NCI-H2196 treated with DMSO at 0.1 percent for 48 hours (cell line): ENCODE results near the gene AHSG.
"Not testable (repeated sequence)": the region's sequence is repeated elsewhere in the genome, so short reads cannot be mapped to it uniquely, and the experiment has no call there.

Experiments
- DNase-seq: peaks from one replicate; lab custom pipeline; 2025; ENCODE audit not compliant: unreplicated experiment; lab: John Stamatoyannopoulos, UW

The AHSG gene

DNA sequence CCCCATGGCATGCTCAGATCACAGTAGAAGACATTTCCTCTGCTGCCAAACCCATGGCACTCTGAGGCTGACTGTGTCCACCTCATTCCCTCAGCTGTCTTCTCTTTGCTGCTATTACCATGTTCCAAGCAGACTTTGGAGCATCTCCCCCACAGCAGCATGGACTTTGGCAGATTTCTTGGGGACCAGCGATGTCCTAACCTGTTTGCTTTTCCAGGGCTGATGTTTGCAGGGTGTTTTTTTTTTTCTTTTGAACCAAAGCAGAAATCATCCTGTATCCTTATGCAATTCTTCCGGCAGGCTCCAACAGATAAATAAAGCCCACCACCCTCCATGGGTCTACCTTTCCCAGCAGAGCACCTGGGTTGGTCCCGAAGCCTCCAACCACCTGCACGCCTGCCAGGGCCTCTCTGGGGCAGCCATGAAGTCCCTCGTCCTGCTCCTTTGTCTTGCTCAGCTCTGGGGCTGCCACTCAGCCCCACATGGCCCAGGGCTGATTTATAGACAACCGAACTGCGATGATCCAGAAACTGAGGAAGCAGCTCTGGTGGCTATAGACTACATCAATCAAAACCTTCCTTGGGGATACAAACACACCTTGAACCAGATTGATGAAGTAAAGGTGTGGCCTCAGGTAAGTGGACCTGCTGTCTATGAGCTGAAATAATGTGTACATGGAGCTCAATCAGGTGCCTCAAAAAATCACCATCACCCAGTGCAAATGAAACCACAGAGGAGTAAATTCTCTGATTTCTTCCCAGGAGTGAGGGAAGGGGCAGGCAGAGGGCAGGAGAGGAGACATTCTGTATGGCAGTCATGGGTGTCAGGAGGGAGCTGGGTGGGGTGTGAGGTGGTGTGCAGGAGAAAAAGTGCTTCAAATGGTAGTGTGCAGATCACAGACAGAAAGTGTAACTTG lies at the start of gene AHSG:
AHSG (plus strand) TSS at position 340 of the 916 bp plus-strand sequence; CDS start at position 422, 82 bp downstream.
- no peak for DNase-seq

DNA sequence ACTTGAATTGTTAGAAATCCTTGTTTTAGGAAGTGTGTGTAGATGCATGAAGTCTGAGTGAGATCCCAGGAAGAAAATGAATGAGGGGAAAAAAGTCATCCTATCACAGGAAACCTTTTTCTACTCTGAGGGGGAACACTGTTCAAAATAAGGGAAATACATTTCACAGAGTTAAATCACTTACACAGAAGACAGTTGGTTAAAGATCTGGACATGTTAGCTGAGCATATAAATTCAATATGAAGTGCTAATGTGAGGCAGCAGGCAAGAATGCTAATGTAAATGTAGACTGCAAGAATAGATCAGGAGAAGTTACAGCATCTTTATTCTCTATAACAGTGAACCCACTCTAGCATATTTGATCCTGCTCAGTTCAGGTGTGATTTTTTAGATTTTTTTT lies 48.3 kb upstream of the AHSG start:
- DNase-seq: no peak

GRCh38 chr3:186566772-186567071 lies 46.1 kb upstream of the AHSG start:
- no peak for DNase-seq

DNA sequence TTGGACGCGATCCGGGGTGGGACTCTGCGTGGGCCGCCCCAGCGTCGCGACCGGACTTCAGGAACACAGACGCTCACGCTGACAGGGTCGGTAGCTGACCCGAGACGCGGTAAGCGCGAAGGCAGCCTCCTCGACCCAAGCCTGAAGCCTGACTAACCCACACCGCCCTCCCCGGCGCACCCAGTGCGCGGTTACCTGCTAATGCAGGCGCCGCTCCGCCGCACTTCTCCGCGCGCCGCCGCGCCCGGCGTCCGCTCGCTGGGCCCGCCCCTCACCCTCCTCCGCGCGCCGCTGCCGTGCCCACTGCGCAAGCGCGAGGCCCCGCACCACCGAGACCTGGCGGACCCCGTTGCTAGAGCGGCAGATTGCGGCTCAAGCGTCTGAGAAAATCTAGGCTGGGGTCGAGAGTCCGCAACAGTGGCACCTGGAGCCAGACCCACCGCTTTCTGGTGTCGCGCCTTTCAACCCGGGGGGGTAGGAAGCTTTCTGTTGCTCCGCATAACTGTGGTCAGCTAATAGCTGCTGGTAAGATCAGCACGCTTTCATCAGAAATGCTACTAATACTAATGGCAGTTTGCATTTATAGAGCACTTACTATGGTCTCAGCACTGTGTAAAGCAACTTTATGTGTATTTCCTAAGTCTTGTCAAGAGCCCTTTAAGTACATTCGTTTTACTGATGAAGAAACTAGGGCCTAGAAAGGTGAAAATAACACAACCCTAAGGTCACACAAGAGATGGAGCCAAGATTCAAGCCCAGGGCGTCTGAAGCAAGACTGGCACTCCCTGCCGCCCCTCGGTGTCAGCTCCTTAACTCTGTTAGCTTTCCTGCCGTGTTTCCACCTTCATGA lies 45.6 kb upstream of the AHSG start, which contains the start of gene TBCCD1:
TBCCD1 (minus strand) TSS at position 268 of the 850 bp plus-strand sequence. CDS start 3,010 bp downstream, outside the sequence.
- DNase-seq: peak; percentile 97

- DNase-seq: not testable (repeated sequence)
Measured at GRCh38 chr3:186569361-186569760, 43.5 kb upstream of the AHSG start.

- no peak for DNase-seq
Measured at GRCh38 chr3:186569779-186570095, 43.1 kb upstream of the AHSG start.

DNA sequence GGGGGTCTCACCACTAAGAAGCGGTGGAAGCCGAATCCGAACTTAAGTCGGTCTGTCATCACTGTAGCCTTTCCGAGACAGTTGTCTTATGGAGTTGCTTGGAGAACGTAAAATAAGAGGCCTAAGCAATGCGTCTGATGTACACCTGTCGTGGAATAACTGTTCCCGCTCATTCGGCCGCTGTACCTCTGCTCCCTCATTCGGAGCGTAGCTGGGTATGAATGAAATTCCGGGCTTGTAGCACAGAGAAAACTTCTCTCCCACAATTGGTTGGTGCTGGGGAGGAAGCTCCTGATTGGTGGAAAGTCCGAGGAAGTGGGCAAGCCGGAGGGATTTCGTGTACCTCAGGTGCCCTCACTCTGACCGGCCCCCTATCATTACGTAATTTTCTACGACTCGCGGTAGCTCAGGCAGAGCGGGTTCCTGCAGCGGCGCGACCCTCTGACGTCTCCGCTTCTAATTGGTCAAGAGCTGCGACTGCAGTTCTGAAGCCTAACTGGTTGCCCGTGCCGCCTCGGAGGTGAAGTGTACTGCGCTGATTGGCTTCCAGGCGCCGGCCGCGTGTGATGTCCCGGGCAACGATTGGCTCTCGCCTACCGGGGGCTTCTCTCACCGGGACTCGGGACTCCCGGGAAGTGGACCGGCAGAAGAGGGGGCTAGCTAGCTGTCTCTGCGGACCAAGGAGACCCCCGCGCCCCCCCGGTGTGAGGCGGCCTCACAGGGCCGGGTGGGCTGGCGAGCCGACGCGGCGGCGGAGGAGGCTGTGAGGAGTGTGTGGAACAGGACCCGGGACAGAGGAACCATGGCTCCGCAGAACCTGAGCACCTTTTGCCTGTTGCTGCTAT lies 42.5 kb upstream of the AHSG start, which contains the start of gene DNAJB11:
DNAJB11 (plus strand) TSS at position 625 of the 845 bp plus-strand sequence; CDS start at position 803, 178 bp downstream.
- DNase-seq: peak; percentile 100

DNA sequence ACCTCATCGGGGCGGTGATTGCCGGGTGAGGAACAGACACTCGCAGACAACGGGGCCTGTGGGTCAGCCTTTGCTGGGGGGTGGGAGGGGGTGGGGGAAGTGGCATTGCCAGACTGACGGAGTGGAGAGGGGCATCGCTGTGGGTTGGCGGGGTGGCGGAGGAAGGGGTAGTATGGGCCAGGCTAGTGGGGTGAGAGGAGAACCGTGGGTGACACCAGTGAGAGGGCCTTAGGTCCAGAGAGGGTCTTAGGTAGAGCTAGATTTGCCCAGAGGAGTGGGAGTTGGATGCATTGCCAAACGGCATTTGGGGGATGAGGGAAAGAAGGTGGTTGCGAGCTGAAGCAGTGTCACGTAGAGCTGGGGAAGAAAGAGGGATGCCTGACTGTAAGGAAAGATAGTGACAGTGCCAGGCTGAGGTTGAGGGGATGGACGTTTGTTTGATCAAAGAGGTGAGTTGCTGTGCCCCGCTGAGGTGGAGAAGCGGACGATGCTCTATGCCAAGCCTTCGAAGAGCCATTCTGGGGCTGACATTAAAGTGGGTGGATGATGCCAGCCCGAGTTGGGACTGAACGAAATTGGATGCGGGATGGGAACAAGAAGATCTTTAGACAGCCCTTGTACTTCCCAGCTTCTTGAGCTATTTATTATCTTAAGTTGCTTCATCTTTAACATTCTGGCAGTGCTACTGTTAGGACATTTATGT lies 41.8 kb upstream of the AHSG start:
- DNase-seq: no peak

- no peak for DNase-seq
Measured at GRCh38 chr3:186571644-186572013, 41.2 kb upstream of the AHSG start.

- no peak for DNase-seq
Measured at GRCh38 chr3:186577521-186577920, 35.3 kb upstream of the AHSG start.

GRCh38 chr3:186580785-186581184 lies 32.1 kb upstream of the AHSG start:
- no peak for DNase-seq

DNA sequence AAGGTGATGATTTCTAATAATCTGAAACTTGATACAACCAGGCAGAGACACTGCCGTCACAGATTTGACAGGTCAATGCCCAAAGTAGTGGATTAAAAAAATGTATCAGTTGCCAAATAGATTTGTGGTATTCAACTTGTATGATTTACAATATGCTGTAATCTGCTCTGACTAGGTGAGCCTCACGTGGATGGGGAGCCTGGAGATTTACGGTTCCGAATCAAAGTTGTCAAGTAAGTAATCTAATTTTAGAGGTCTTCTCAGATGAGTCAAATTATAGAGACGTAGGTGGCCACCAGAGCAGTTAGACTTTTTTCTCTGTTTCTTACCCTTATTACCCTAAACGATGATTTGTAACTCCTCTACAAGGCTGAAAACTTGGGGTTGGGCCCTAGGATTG lies 30.3 kb upstream of the AHSG start:
- no peak for DNase-seq

GRCh38 chr3:186583831-186584230 lies 29.0 kb upstream of the AHSG start:
- DNase-seq: no peak

DNA sequence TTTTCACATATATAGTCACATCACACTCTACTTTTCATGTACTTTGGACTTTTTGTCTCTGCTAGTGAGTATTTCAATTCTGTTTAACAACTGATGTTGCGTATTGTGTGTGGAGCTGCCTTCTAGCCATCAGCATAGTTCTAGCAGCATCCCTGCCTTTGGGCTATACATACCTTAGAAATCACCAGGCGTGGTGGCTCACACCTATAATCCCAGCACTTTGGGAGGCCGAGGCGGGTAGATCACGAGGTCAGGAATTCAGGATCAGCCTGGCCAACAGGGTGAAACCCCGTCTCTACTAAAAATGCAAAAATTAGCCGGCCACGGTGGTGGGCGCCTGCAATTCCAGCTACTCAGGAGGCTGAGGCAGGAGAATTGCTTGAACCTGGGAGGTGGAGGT lies 26.6 kb upstream of the AHSG start:
- not testable (repeated sequence) for DNase-seq

DNA sequence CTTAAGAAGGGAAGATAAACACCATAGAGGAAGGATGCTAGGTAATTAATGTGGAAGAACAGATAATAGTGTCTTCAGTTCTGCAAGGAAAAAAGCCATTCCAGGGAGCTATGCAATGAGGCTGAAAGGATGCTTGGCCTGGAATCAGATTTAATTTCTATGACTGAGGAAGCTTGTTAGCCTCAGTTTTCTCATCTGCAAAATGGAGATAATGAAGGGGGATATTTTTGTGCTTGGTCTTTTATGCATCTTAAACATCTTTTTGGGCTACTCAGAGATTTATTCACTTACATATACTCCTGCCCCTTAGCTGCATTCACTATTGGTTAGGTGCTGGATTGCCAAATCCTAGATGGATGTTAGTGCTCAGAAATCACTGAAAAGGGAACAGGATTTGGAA lies 25.7 kb upstream of the AHSG start:
- no peak for DNase-seq

DNA sequence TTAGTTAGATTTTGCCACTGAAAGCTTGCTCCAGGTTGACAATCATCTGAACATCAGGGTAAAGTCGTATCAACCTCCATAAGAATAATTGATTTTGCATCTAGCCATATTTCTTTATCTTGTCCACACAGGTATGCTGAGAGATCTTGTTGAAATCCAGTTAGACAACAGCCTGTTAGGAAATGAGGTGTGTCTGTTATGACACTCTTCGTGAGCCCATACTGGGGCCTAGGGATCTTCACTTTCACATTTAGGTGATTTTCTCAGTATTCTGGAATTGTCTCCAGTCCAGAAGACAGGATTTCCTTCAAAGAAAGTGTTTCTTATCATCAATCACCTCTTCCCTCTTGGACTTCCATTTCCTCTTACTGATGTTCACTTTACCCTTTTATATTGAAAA lies 24.2 kb upstream of the AHSG start:
- no peak for DNase-seq

GRCh38 chr3:186589121-186589520 lies 23.7 kb upstream of the AHSG start:
- DNase-seq: no peak

GRCh38 chr3:186589856-186590579 lies 22.8 kb upstream of the AHSG start:
- peak; percentile 55 for DNase-seq

DNA sequence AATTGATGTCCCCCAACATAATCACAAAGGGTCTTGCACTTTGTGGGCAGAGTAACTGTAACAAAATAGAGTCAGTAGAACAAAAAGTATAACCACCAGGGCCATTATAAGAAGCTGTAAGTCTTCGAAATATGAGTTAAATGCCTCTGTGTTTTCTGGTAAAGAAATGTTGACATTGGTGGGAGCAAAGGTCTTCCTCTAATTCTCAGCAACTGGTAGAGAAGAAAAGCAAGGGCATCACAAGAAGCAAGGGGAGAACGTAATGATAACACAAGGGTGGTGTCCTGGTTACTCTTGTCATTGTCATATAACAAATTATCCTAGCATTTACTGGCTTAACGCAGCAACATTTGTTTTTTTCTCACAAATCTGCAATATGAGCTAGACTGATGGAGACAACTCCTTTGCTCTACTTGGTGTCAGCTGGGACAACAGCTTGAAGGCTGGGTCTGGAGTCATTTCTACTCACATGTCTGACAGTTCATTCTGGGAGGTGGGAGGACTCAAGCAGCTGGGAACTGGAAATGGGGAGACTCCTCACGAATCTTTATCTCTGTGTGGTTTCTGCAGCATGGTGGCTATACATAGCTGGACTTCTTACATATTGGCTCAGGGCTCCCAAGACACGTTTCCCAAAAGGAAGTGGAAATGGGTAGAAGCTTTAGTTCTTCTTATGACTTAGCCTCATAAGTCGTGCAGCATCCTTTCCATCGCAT lies 22.1 kb upstream of the AHSG start:
- no peak for DNase-seq
